Activated T-cell treated with anti-CD3 and anti-CD28 coated beads, Interleukin-2, amount 50 U/mL, for 48 hours (primary cell): ENCODE data around the gene LTC4S.

Experiments used
- DNase-seq, 2 experiments: peaks; one replicate each; pipeline ENCODE4 v3.0.0-alpha.2; 2020

LTC4S gene

DNA sequence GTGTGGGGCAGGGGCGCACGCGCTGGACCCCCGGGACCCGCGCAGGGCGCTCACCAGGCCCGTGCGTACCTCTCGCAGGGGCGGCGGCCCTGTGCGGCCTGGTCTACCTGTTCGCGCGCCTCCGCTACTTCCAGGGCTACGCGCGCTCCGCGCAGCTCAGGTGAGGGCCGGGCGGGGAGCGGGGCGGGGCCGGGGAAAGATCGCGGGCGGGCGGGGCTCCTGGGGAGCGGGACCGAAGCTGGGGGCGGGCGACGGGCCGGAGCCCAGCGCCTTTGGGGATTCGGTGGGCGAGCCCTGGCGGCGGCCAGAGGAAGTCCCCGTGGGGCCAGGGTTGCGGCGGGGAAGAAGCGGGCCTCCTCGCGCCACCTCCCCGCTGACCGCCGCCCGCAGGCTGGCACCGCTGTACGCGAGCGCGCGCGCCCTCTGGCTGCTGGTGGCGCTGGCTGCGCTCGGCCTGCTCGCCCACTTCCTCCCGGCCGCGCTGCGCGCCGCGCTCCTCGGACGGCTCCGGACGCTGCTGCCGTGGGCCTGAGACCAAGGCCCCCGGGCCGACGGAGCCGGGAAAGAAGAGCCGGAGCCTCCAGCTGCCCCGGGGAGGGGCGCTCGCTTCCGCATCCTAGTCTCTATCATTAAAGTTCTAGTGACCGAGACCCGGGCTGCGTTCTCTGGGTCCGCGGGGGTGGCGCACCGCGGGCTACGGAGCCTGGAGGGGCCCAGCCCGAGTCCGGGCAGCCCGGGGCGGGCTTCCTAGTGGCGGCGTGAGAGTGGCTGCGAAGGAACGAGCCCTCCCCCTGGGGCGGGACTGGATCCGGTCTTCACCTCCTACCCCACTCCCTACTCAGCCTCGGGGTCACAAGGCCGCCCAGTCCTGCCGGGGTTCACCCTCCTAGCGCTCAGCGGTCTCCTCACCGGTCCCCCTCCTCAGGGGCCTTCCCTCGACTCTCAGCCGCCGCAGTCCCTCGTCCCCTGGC lies 2.4 kb downstream of the LTC4S start:
- peak; percentile 77 to 83 for DNase-seq

GRCh38 chr5:179796877-179797608 lies 3.3 kb downstream of the LTC4S start:
- DNase-seq, result no peak

DNA sequence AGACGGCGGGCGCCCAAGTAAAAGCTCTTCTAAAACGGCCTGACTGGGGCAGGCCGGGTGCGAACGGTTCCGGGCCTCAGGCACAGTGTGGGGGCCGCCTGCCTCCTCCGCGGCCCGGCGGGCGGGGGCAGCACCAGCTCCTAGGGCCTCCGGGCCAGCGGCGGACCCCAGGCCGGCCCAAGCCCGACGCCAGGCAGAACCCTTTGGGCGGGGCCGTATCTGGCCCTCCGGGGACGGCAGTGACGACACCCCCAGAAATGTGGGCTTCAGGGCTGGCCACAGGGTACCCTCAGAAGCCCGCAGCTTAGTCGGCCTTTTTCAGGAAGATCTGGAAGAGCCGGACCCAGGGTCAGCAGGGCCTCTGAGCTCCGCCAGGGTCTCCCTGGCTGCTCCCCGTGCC lies 4.0 kb downstream of the LTC4S start:
- no peak for DNase-seq

DNA sequence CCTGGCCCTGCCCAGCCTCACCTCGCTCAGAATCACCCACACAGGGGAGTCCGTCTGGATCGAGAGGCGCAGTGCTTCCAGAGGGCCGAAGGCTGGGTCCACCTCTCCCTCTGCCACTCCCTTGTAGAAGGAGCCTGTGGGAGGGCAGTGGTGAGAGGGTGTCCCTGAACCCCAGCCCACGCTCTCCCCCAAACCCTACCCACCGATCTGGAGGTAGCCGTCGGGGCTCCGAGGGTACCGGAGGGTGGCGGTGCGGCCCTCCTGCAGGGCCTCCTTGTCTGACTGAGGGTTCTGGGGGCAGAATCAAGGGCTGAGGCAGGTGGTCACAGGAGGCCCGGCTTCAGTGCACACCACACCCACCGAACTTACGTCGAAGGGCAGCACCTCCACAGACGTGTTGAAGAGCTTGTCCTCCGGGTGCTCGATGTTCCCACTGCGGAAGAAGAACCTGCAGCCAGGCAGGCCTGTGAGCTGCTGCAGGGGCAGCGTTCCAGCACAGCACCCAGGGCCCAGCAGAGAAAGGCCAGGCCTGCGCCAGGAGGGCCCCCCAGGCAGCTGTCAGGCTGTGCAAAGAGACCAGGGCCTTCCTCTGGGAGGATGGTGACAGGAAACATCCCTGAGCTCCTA lies 4.5 kb downstream of the LTC4S start:
- DNase-seq, result no peak

GRCh38 chr5:179798771-179799643 lies 5.2 kb downstream of the LTC4S start:
- no peak for DNase-seq

- DNase-seq, result no peak
Observed at GRCh38 chr5:179799644-179799973, 5.8 kb downstream of the LTC4S start.

DNA sequence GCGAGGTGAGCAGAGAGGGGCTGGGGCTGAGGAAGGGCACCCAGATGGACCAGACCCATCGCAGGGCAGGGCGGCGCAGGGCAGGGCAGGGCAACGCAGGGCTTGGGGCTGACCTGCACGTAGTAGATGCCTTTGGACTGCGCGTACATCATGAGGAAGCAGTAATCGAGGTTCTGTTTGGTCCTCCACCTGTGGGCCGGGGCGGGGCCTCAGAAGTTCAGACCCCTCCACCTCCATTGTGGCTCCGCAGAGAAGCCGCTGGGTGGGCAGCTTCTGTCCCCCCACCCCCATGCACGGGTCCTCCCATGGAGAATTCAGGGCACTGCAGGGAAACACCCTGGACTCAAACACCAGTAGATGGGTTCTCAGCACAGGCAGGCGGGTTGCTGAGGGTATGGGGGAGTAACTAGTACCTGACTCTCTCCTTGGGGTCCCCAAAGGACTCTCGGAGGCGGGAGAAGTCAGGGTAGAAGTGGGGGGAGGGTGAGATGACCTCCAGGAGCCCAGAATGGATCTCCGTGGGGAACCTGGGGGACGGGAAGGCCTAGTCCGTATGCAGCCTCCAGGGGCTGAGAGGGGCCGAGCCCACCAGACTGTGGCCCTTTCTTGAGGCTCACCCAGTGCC lies 6.4 kb downstream of the LTC4S start:
- DNase-seq, result no peak

DNA sequence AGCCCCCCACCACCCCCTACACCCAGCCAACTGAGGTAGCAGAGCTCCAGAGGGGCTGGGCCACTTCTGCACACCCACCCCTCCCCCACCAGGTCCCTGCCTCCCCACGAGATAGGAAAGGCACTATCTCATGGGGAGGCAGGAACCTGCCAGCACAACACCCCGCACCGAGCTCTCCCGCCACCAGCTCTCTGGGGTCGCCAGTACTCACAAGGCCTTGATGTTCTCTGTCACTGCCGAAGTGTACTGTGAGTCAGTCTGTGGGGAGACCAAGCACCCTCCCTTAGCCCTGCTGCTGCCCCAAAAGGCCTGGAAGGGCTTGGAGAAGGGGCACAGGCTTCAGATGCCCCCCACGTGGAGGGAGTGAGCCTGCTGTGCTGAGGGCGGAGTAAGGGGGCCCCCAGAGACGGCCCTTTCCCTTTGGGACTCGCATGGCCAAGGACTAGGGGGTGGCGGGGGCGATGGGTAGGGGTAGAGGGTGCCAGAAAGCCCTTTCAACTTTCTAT lies 7.0 kb downstream of the LTC4S start:
- DNase-seq, result no peak

DNA sequence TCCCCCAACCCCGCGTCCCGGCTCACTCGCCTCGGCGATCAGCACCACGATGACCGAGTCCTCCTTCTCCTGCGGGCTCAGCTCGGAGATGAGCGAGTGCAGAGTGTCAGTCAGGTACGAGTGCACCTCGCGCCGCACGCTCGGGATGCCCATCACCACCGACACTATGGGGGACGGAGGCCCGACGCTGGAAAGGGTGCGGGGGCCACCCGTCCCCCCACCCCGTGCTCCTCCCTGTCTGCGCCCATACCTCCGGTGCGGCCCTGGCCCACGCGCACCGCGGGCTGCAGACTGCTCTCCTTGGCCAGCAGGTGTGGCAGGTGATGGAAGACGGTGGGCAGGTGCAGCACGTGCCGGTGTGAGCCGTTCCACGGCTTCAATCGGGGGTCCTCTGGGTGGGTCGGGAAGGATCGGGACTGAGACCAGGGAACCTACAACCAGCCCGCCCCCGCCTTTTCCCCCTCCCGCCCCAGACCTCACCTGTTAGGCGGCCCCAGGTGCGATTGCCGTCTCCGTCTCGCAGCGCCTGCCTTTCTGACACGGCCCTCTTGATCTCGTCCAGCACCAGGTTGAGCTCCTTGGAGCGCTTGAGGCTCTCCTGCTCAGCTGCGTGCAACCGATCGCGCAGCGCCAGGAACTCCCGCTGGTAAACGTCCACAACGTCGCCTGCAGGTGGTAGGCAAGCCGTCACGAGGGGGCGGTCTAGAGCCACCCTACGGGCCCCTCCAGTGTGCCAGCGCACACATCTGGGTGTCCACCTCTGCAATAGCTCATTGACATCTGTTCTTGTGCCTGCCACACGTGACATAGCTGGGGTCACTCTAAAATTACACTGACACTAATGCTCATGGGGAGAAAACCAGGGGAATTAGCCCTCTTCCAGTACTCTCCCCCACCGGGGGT lies 7.8 kb downstream of the LTC4S start:
- peak; percentile 92 to 93 for DNase-seq

DNA sequence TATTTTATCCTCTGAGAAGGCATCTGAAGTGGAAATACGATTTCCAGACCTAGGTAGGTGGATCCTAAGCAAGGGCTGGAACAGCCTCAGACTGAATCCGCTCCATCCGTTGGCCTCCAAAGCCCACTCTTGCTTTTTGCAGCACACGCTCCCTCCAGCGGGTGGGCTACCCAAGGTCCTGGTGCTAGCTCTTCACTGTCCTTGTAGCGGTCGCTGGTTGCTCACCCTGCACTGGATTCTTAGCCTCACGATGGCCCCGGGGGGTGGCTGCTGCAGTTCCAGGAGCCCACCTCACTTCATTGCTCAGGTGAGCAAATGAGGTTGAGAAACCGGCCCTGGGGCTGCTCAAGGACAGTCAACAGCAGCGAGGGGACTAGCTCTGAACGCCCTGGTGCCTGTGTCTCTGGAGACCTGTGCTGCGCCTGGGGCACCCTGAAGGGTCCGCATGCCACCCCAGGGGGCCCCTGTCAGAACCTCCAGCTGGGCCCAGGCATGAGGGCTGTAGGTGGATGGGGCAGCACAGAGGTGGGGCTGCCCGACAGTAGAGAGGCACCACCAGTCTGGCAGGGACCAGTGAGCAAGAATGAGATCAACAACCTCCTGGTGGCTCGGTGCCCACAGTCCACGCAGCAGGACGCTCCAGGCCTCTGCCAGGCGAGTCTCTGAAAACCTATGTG lies 8.6 kb downstream of the LTC4S start:
- DNase-seq, result no peak

- peak in 1 of 2 experiments; percentile 52 for DNase-seq
Observed at GRCh38 chr5:179802950-179803562, 9.3 kb downstream of the LTC4S start.

DNA sequence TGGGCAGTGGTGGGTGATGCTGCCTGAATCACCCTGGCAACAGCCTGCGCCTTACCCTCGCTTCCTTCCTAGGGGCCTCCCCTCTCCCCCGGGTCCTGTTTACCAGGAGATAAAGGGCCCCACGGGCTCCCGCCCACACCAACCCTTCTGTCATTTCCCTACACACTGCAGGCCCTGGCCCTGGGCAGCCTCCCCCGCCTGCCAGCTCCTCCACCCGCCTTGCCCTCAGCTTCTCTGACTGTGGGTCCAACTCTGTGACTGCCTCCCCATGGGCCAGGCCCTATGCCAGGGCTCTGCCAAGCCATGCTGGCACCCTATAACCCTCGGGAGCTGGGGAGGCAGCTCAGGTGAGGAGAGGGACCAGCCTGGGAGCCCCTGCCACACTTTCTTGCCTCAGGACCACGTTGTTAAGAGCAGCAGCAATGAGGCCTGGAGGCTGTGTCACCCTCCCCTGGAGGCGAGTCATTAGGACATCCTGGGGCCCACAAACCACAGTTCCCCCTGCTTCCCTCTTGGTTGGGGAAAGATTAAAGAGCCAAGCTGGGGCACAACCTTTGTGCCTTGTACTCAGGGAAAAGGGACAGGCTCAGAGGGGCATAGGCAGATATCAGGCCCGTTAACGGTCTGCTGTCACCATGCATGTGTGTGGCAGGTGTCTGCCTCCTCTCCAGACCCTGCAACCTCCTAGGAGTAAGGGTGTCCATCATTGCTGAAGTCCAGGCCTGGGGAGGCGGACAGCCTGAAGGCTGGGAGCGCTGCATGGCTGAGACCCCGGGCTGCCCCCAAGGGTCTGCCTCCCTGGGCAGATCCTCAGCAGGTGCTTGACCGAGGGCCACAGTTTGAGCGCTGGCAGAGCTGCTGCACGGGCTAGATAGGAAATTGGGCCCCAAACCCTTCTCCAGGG lies 10.1 kb downstream of the LTC4S start:
- DNase-seq, result peak; percentile 74 to 82

DNA sequence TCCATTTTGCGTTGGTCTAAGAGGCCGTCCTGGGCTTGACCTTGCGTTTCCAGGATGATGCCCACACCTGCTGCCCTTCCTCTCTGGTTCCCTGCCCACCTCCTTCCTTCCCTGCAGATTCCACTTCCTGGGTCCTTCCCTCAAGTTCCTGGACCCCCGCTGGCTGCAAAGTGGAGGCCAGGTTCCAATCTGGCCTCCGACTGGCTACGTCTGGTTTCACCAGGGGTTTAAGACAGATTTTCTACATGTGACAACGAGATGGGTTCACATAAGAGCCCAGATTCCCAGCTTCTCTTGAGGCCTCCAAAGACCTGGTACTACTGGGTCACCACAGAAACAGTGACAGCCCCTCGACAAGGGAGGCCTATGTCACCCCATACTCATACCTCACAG lies 10.8 kb downstream of the LTC4S start:
- no peak for DNase-seq

GRCh38 chr5:179805070-179805528 lies 11.3 kb downstream of the LTC4S start:
- DNase-seq, result no peak

DNA sequence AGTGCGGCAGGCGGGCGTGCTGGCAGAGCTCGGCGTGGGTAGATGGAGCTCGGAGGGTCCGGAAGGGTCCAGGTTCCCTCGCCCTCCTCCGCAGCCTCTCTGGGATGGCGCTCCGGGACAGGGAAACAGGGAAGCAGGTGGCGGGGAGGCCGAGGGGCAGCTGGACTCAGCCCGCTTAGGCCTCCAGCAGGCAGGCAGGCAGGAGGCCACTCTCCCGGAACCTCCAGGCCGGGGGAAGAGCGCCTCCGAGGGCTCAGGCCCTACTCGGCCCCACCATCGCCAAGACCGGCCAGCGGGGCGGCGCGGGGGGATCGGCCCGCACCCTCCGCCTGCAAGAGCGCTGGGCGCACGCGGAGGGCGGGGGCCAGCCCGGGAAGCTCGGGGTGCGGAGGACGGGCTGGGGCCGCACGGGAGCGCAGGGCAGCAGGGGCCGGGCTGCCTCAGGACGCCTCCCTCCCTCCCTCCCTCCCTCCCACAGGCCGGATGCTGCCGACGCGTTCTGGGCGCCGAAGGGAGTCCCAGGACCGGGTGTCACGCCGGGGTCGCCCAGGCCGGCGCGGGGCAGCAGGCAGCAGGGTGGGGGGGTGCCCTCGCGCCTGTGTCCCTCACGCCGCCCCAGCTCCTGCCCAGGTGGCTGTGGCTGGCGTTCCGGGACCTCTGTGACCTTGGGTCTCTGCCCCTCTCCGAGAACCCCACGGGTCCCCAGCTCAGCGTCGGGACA lies 11.9 kb downstream of the LTC4S start:
- DNase-seq, result peak; percentile 60 to 66

GRCh38 chr5:179806250-179807048 lies 12.7 kb downstream of the LTC4S start, which contains the start of gene MGAT4B:
MGAT4B (minus strand) TSS chr5:179806866; CDS start chr5:179806583, 283 bp downstream.
- peak; percentile 67 to 79 for DNase-seq
